Cardiac septum (tissue), 1 donor: ENCODE data around the gene ZBTB8OS. TPM values are rescaled to one million over a fixed set of nuclear protein-coding genes. Genes with fewer than 3 reads are reported as not detected.
"Not testable (repeated sequence)": the region's sequence is repeated elsewhere in the genome, so short reads cannot be mapped to it uniquely, and the experiment has no call there.

ENCODE experiments used
- DNase-seq: peaks from one replicate; pipeline ENCODE4 v3.0.0-alpha.2; 2020; ENCODE audit warnings: low spot score
- intact Hi-C: fragments of 100-400 bp; cut with DNase I; formaldehyde crosslinking; loops from one replicate; pipeline ENCODE4 v1.14.0; 2022
- total RNA-seq: library from RNA; stranded (reverse); fragmentation: NEBNext Ultra II Directional; extraction: Animal tissue kit (Norgen Biotek cat#: 25700); gene quantifications from one replicate; pipeline ENCODE4 v1.2.1, GENCODE V29; 2021
- donor health status: DM: no; HTN: no; CAD: no.

Gene ZBTB8OS
- total RNA-seq, 1 donor from 2014 or later, result 30.2 TPM

DNA sequence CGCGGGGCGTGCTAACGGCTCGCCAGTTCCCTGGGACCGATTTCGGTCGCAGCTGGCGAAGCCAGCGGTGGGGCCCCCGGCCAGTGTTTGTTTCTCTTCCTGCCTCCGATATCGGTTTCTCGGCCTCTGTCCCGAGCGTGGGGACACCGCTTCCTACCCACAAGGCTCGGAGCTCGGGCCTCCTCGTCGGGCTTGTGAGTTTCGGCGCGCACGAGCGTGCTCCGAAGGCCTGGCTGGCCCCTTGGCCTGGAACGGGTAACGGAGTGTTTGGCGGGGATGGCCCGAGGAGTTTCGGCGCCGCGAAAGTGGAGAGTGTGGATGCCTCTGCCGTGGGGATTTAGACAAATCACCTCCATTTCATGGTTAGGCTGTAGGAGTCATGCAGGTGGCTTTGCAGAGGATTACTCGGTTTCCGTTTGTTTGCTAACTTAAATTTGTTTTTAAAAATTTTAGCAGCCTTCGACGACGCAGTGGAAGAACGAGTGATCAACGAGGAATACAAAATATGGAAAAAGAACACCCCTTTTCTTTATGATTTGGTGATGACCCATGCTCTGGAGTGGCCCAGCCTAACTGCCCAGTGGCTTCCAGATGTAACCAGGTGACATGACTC, 1.2 kb upstream of the ZBTB8OS start:
- intact Hi-C loops, result loop anchor here (2.0 kb wide), 2 partner anchors 51 to 165 kb away; partner anchors contain the start of genes S100PBP, SYNC and YARS1

GRCh38 chr1:32650752-32651460, 556 bp upstream of the ZBTB8OS start, which contains the start of gene RBBP4:
TSS of gene RBBP4 (plus strand) at chr1:32651208. CDS start at chr1:32651307, 99 bp downstream.
- intact Hi-C loops, result loop anchor here (2.0 kb wide), 2 partner anchors 52 to 166 kb away; partner anchors contain the start of genes S100PBP, SYNC and YARS1
- peak; percentile 99 for DNase-seq

More for the DNA sequence above, 1.2 kb upstream of the ZBTB8OS start:
- no peak for DNase-seq

DNA sequence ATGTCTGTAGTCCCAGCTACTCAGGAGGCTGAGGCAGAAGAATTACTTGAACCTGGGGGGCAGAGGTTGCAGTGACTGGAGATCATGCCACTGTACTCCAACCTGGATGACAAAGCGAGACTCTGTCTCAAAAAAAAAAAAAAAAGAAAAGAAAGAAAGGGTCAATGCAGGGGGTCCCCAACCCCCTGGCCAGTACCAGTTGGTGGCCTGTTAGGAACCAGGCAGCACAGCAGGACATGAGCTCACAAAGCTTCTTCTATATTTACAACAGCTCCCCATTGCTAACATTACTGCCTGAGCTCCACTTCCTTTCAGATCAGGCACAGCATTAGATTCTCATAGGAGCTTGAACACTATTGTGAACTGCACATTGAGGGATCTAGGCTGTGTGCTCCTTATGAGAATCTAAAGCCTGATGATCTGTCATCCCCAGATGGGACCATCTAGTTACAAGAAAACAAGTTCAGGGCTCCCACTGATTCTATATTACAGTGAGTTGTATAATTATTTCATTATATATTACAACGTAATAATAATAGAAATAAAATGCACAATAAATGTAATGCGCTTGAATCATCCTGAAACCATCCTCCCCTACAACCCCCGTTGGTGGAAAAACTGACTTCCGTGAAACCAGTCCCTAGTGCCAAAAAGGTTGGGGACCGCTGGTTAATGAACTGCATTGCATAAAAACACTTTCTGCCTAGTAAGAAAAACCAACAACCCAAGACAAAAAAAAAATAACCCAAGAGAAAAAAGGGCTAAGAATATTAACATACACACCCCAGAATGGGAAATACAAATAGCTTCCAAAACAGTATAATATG, 2.8 kb downstream of the ZBTB8OS start:
- intact Hi-C loops, result no loop called here

DNA sequence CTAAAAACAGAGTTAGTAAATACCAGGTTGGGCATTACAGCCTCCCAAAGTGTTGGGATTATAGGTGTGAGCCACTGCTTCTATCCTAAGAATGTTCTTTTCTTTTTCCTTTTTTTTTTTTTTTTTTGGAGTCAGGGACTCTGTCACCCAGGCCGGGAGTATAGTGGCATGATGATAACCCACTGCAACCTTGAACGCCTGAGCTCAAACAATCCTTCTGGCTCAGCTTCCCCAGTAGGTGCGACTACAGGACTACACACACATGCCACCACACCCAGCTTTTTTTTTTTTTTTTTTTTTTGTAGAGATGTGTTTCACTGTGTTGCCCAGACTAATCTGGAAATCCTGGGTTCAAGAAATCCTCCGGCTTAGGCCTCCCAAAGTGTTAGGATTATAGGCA, 5.9 kb downstream of the ZBTB8OS start:
- intact Hi-C loops, result no loop called here
- DNase-seq, result no peak

More for the DNA sequence above, 2.8 kb downstream of the ZBTB8OS start:
- DNase-seq, result no peak

- DNase-seq, intact Hi-C loops: not testable (repeated sequence)
These were observed 8.0 kb downstream of the ZBTB8OS start for GRCh38 chr1:32642292-32642827.

DNA sequence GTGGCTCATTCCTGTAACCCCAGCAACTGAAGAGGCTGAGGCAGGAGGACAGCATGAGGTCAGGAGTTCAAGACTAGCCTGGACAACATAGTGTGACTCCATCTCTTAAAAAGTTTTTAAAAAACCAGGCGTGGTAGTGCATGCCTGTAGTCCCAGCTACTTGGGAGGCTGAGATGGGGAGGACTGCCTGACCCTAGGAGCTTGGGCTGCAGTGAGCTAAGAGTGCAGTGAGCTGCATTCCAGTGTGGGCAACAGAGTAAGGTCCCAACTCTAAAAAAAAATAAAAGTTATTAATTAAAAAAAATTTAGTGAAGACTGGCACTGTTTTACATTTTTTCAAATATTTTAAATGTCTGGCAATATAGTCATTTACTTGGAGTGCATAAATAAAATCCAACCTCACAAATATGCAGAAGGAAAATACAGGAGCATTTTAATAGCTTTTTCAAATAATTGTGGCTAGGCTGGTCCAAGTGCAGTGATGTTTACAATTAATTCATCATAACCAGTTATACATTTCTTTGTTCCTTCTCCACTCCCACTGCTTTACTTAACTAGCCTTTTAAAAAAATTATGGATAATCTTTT, 10.8 kb downstream of the ZBTB8OS start:
- no peak for DNase-seq
- intact Hi-C loops, result no loop called here

- intact Hi-C loops, result no loop called here
These were observed 13.3 kb downstream of the ZBTB8OS start for GRCh38 chr1:32636914-32637645.

GRCh38 chr1:32635508-32636277, 14.7 kb downstream of the ZBTB8OS start:
- intact Hi-C loops, result no loop called here
- no peak for DNase-seq

More at GRCh38 chr1:32636914-32637645, 13.3 kb downstream of the ZBTB8OS start:
- DNase-seq, result no peak

DNA sequence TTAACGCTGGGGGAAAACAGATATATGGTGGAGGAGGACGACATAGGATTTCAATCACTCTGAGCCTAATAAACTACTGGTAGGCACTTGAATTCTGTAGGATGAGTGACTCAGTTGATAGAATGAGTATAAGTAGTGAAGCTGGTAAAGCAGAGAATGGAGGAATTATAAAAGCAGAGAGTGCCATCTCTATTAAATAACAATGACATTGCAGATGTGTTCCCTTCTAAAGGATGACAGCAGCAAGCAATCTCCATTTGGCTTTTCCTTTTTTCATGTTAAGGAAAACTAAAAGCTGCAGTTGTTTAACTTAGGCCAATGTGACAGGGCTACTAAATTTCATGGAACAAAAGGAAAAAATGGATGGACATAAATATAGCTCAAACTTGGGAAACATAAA, 17.5 kb downstream of the ZBTB8OS start:
- intact Hi-C loops, result no loop called here
- DNase-seq, result no peak

GRCh38 chr1:32630173-32630572, 20.2 kb downstream of the ZBTB8OS start:
- DNase-seq, intact Hi-C loops: not testable (repeated sequence)

DNA sequence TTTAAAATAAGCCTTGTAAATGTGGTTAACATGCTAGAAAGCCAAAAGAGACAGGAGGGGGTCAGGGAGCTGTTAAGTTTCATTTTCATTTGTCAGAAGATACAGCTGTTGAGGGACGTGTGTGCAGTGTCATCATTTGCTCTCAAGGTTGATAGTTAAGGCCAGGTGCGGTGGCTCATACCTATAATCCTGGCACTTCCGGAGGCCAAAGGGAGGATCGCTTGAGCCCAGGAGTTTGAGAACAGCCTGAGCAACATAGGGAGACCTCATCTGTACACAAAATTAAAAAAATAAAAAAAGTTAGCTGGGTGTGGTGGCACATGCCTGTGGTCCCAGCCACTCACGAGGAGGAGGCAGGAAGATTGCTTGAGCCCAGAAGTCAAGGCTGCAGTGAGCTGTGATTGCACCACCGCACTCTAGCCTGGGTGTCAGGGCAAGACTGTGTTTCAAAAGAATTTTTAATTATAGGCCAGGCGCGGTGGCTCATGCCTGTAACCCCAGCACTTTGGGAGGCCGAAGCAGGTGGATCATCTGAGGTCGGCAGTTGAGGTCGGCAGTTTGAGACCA, 22.7 kb downstream of the ZBTB8OS start:
- intact Hi-C loops, result no loop called here
- no peak for DNase-seq

DNA sequence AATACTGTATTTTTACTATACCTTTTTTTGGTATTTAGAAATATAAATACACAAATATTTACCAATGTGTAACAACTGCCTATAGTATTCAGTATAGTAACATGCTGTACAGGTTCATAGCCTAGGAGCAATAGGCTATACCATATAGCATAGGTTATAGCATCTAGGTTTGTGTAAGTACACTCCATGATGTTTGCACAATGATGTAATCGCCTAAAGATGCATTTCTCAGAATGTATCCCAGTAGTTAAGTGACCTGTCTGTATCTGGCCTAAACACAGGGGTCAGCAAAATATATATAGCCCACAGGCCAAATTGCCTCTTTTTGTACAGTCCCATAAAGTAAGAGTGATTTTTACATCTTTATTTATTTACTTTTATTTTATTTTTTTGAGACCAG, 24.2 kb downstream of the ZBTB8OS start:
- DNase-seq, result no peak
- intact Hi-C loops, result no loop called here

DNA sequence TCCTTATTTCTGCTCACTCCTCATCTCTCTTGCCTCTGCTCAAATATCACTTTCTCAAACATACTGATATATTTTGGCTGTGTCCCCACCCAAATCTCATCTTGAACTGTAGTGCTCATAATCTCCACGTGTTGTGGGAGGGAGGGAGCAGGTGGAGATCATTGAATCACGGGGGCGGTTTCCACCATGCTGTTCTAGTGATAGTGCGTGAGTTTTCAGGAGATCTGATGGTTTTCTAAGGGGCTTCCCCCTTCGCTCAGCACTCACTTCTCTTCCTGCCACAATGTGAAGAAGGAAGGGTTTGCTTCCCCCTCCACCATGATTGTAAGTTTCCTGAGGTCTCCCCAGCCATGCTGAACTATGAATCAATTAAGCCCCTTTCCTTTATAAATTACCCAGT, 26.6 kb downstream of the ZBTB8OS start:
- no peak for DNase-seq
- intact Hi-C loops, result no loop called here

GRCh38 chr1:32622806-32623681, 27.3 kb downstream of the ZBTB8OS start:
- no peak for DNase-seq
- intact Hi-C loops, result no loop called here

DNA sequence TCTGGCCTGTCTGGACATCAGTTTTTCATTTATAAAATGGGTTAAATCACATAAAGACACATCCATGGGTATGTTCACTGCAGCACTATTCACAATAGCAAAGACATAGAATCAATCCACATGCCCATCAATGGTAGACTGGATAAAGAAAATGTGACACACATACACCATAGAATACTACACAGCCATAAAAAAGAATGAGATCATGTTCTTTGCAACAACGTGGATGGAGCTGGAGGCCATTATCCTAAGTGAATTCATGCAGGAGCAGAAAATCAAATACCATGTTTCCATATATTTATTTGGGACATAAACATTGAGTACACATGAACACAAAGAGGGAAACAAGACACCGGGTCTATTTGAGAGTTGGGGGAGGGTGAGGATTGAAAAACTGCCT, 28.1 kb downstream of the ZBTB8OS start:
- intact Hi-C loops, result no loop called here
- no peak for DNase-seq

GRCh38 chr1:32619701-32620485, 30.5 kb downstream of the ZBTB8OS start:
- intact Hi-C loops, result no loop called here
- no peak for DNase-seq
